Naive thymus-derived CD8-positive, alpha-beta T cell (primary cell): ENCODE measurements around the gene LAMC2. TPM values are rescaled to one million over a fixed set of nuclear protein-coding genes. Genes with fewer than 3 reads are reported as not detected.
"Not testable (repeated sequence)": the region's sequence is repeated elsewhere in the genome, so short reads cannot be mapped to it uniquely, and the experiment has no call there.

Experiments used
- ATAC-seq, 2 donors: fragments of 150-1000 bp; cut with Tn5 transposase in 1 of 2; sonication (Bioruptor Pico), chemical (Tn5 transposase) in 1 of 2; 1 replicate in 1 of 2; 2 replicates in 1 of 2; pipeline ENCODE4 v1.10.0; 2021; ENCODE audit warnings: mild to moderate bottlenecking in 2 of 2, moderate library complexity in 2 of 2
- POLR2A ChIA-PET: fragments of 350-600 bp; sonication (Branson Sonifier 250); formaldehyde crosslinking; loops from one replicate; lab custom pipeline; 2021; ENCODE audit warnings: antibody characterized with exemption; lab: Charles Lee
- DNase-seq, 10 donors: peaks; one replicate each; pipeline versions ENCODE4 v3.0.0 to v3.0.0-alpha.2; 2020 to 2022
- H3K27ac Mint-ChIP-seq, 10 donors: one replicate each; pipeline ENCODE4 v1.8.0; 2020 to 2022; ENCODE audit warnings: mild to moderate bottlenecking in 10 of 10, mixed read lengths in 10 of 10, moderate library complexity in 4 of 10, inconsistent platforms in 1 of 10
- H3K27me3 Mint-ChIP-seq, 5 donors: one replicate each; pipeline ENCODE4 v1.8.0; 2021 to 2022; ENCODE audit warnings: mixed read lengths in 5 of 5
- H3K36me3 Mint-ChIP-seq, 3 donors: one replicate each; pipeline ENCODE4 v1.8.0; 2020 to 2022; ENCODE audit warnings: mixed read lengths in 3 of 3, mild to moderate bottlenecking in 2 of 3, inconsistent platforms in 1 of 3
- H3K4me1 Mint-ChIP-seq, 4 donors: one replicate each; pipeline ENCODE4 v1.8.0; 2021 to 2022; ENCODE audit warnings: mixed read lengths in 4 of 4
- H3K4me3 Mint-ChIP-seq, 10 donors: one replicate each; pipeline ENCODE4 v1.8.0; 2020 to 2022; ENCODE audit warnings: mild to moderate bottlenecking in 10 of 10, mixed read lengths in 10 of 10, moderate library complexity in 6 of 10, inconsistent platforms in 1 of 10
- H3K9me3 Mint-ChIP-seq, 9 donors: one replicate each; pipeline ENCODE4 v1.8.0; 2020 to 2022; ENCODE audit warnings: mixed read lengths in 9 of 9, mild to moderate bottlenecking in 3 of 9, inconsistent platforms in 1 of 9, moderate library complexity in 1 of 9
- polyA plus RNA-seq, 3 donors: library from polyadenylated mRNA; unstranded; fragments of 300-500 nt; fragmentation: Illumina TruSeq; gene quantifications; one replicate each; pipeline ENCODE4 v1.2.3, GENCODE V29; 2021
- total RNA-seq, 8 experiments: library from RNA in 2 of 8; stranded (reverse) in 2 of 8; gene quantifications; one replicate each; pipeline ENCODE4 v1.2.3 and lab custom pipeline; 2021 to 2026

LAMC2 gene
- total and polyA plus RNA-seq, 5 experiments from 2014 or later = not detected

DNA sequence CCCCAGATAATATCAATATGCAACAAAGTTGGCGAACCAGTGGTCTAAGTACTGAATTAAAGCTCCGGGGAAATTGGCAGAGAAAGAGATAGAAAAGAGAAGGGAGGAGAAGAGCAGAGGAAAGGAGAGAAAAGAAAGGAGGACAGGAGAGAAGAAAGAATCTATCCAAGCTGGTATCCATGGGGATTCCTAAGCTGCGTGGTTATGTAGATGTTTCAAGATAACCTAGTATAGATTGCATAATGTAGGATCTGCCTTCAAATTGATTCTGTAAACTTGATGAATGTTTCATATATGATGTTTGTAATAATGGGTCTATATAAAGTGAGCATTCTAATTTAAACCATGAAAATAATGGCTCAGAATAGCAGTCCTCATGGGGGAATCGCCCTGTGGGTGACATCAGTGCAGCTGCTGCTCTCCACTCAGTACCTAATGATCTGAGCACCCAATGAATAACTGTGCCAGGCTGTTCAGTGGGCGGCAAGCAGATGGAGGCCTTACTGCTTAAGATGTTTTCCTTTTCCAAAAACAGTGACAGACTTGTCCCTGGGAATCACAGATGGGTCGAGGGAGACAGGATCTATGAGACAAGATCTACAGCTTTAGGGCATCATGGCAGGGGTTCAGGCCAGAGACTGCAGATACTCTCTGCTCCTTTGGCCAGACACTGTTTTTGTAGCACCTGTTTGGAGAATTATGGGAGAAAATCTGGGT is 78.0 kb downstream of the LAMC2 start:
- ATAC-seq (no peak), DNase-seq (no peak)
- no peaks in the 10 kb centered on the region for H3K9me3 Mint-ChIP-seq
- POLR2A ChIA-PET = no interaction called here
- no peaks in the 10 kb centered on the region for H3K4me1 Mint-ChIP-seq
- H3K36me3 Mint-ChIP-seq = no peaks in the 10 kb centered on the region
- no peak overlapping the region for H3K4me3 Mint-ChIP-seq
- peaks cover 11 to 27% (median 15%) of the 10 kb centered on the region in 5 donors for H3K27me3 Mint-ChIP-seq
- no peak overlapping the region for H3K27ac Mint-ChIP-seq

DNA sequence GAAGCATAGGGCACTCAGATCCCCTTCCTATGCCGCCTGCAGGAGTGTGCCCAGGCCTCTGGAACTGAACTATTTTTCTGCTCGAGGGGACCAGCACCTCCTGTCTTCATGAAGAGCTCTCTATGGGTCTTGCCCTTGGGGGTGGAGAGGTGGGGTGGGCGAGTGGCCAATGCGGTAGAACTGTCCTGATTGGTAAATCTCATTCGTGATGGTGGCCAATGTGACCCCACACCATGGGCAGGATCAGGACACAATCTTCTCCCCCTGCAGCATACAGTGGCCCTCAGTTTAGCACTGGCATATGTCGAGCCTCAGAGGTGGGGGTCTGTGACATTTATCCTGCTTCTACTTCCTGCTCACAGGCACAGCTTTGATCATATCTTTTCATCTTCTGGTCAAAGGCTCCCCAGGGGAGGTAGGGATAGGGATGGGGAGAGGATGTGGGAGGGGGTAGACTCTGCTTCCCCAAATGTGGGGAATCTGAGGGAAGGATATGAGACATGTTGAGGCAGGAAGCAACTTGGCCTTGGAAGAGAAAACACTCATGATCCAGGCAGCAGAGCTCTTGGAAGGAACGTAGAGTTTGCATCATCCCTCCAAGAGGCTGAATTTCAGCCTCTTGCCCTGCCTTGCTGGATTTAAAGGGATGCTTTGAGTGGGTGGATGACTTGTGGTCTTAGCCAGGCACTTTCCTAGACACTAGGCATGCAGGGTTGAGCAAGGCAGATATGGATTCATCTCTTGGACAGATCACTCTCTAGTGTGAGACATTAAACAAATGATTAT is 81.8 kb downstream of the LAMC2 start:
- POLR2A ChIA-PET = no interaction called here
- ATAC-seq = no peak
- H3K27me3 Mint-ChIP-seq = peaks cover 2 to 11% (median 8%) of the 10 kb centered on the region in 5 donors

DNA sequence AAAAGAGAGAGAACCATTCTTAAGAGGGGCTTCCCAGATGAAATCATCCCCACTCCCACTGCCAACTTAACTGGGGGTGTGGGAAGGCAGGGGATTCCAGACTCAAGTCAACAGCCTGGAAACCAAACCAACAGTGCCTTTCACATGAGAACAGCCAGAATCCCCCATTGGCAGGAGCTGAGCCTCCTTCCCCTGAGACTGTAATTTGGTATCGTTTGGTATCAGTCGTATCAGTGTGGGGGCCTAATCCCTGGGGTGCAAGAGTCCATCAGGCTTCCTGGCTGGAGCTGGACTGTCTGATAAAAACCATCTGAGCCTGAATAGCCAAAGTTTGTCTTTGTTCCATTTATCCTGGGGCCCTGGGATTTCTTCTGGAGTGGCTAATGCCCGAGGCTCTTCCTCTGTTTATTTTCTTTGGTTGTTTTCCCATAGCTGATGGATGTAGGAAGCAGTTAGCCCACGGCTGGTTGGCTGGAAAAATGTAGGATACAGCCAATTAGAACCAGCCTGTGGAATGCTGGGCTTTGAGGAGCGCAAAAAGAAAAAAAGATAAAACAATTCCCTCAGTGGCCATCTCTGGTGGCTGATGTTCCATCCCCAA is 84.6 kb downstream of the LAMC2 start:
- ATAC-seq (no peak), DNase-seq (no peak)
- H3K36me3 Mint-ChIP-seq = no peaks in the 10 kb centered on the region
- no peak overlapping the region for H3K4me3 Mint-ChIP-seq
- peak overlapping the region in 1 of 10 donors; percentile 23 for H3K27ac Mint-ChIP-seq
- POLR2A ChIA-PET = no interaction called here
- peaks cover 2 to 8% (median 4%) of the 10 kb centered on the region in 5 donors for H3K27me3 Mint-ChIP-seq
- H3K9me3 Mint-ChIP-seq = no peaks in the 10 kb centered on the region
- H3K4me1 Mint-ChIP-seq = no peaks in the 10 kb centered on the region

More for the DNA sequence above, 81.8 kb downstream of the LAMC2 start:
- no peak overlapping the region for H3K27ac Mint-ChIP-seq
- no peaks in the 10 kb centered on the region for H3K9me3 Mint-ChIP-seq
- H3K4me3 Mint-ChIP-seq = no peak overlapping the region
- no peak for DNase-seq
- H3K36me3 Mint-ChIP-seq = no peaks in the 10 kb centered on the region
- H3K4me1 Mint-ChIP-seq = no peaks in the 10 kb centered on the region

DNA sequence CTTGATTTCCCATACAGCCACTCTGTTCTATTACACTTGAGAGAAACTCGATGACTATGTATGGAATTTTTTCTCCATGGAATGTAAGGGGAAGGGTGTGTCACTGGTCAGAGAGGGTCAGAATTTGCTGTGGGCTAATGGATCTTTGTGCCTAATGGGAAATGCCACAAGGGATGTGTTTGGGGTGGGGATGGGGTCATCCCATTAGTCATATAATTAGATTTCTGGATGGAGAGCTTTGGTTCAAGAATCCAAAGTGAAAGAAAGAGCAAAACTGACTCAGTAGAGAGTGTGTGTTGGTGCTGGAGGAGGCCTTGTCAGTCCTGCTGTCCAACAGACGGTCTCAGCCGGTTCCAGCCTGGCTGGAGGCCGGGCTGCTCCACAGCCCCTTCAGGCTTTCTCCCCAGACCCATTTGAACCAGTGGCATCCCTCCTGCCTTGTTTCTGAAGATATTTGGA is 86.4 kb downstream of the LAMC2 start:
- Mint-ChIP-seq H3K36me3 (no peaks in the 10 kb centered on the region), H3K9me3 (no peaks in the 10 kb centered on the region), H3K27me3 (peaks cover 0 to 3% (median 0%) of the 10 kb centered on the region in 5 donors), H3K4me1 (no peaks in the 10 kb centered on the region), H3K4me3 (no peak overlapping the region), H3K27ac (no peak overlapping the region)
- POLR2A ChIA-PET = no interaction called here
- ATAC-seq = no peak
- DNase-seq = no peak

DNA sequence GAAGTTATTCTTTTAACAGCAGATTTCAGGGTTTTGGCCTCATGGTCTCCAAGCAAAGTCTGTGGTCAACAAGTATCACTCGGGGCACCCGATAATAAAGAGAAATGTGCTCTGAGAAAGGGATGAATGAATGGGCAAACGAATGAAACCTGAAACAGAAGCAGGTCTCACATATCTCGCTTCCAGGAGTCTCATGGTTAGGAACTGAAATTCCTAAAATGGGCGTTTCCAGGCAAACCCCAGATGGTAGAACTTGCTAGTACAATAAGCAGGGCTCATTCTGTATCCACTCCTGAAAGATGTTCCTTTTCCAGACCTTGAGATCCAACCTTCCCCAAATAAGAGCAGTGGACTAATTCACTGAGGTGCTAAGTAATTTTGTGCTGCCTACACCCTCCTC is 87.2 kb downstream of the LAMC2 start:
- Mint-ChIP-seq H3K36me3 (no peaks in the 10 kb centered on the region), H3K27ac (no peak overlapping the region), H3K4me3 (no peak overlapping the region), H3K4me1 (no peaks in the 10 kb centered on the region), H3K27me3 (no peaks in the 10 kb centered on the region), H3K9me3 (no peaks in the 10 kb centered on the region)
- ATAC-seq = no peak
- DNase-seq = no peak
- POLR2A ChIA-PET = no interaction called here

GRCh38 chr1:183273984-183274383 is 87.9 kb downstream of the LAMC2 start:
- H3K4me1 Mint-ChIP-seq, H3K36me3 Mint-ChIP-seq, ATAC-seq, DNase-seq, H3K9me3 Mint-ChIP-seq, H3K4me3 Mint-ChIP-seq, H3K27ac Mint-ChIP-seq, POLR2A ChIA-PET, H3K27me3 Mint-ChIP-seq: not testable (repeated sequence)

GRCh38 chr1:183274836-183275235 is 88.8 kb downstream of the LAMC2 start:
- H3K36me3 Mint-ChIP-seq = no peaks in the 10 kb centered on the region
- H3K4me1 Mint-ChIP-seq = peaks cover 0 to 2% (median 0%) of the 10 kb centered on the region in 4 donors
- no peaks in the 10 kb centered on the region for H3K27me3 Mint-ChIP-seq
- no peaks in the 10 kb centered on the region for H3K9me3 Mint-ChIP-seq
- POLR2A ChIA-PET = no interaction called here
- H3K4me3 Mint-ChIP-seq = no peak overlapping the region
- no peak overlapping the region for H3K27ac Mint-ChIP-seq
- DNase-seq (no peak), ATAC-seq (no peak)

DNA sequence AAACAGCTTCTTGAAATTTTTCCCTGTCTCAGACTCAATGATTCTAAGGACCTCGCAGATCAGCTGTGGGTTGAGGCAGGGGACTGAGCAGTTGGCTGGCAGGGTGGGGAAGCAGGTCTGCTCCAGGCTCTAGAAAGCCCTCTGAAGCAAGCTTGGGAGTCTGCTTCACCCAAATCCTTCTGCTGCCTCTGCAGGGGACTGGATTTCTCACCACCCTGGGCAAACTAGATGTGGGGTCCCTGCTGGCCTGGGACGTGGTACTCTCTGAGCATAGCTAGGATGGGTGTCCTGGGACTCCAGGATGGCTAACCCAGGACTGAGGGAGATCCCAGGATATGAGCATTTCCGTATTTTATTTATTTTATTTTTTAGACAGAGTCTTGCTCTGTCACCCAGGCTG is 89.3 kb downstream of the LAMC2 start:
- no peak overlapping the region for H3K4me3 Mint-ChIP-seq
- no peak for DNase-seq
- H3K4me1 Mint-ChIP-seq = peaks cover 0 to 2% (median 0%) of the 10 kb centered on the region in 4 donors
- H3K9me3 Mint-ChIP-seq = no peaks in the 10 kb centered on the region
- ATAC-seq = no peak
- no peaks in the 10 kb centered on the region for H3K36me3 Mint-ChIP-seq
- H3K27ac Mint-ChIP-seq = no peak overlapping the region
- POLR2A ChIA-PET = no interaction called here
- no peaks in the 10 kb centered on the region for H3K27me3 Mint-ChIP-seq

DNA sequence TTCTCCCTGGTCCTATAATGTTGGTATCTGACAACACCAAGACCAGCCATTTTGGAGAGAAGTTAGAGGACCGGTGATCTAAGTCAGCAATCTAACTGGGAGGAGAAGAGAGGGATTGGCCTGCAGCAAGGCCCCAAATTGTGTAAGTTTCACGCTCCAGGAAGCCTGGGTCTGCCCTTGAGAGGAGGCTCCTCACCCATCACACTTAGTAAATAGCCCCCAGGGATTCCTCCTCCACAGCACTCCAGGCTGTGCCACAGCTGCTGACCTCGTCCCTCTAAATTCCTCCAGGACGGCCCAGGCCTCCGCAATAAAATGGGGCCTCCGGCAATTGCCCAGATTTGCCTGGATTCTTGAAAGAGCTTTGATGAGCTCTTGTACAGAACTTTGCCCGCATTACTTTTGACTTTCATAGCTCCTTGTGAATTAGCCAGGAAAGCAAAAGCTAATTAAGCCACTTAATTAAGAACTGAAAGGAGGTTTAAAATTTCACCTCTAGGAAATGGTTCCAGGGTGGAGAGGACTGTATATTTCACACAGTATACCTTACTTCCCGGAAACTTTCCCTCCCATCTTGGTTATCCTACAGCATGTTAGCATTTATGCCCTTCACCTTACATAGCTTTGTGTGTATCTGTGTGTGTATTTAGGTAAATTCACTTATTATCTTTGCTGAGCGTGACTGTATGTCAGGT is 90.5 kb downstream of the LAMC2 start:
- Mint-ChIP-seq H3K4me3 (no peak overlapping the region), H3K36me3 (no peaks in the 10 kb centered on the region), H3K27ac (no peak overlapping the region), H3K9me3 (no peaks in the 10 kb centered on the region), H3K27me3 (peaks cover 0 to 5% (median under 1%) of the 10 kb centered on the region in 5 donors), H3K4me1 (peaks cover 0 to 2% (median 0%) of the 10 kb centered on the region in 4 donors)
- ATAC-seq (no peak), DNase-seq (no peak)
- POLR2A ChIA-PET = no interaction called here

DNA sequence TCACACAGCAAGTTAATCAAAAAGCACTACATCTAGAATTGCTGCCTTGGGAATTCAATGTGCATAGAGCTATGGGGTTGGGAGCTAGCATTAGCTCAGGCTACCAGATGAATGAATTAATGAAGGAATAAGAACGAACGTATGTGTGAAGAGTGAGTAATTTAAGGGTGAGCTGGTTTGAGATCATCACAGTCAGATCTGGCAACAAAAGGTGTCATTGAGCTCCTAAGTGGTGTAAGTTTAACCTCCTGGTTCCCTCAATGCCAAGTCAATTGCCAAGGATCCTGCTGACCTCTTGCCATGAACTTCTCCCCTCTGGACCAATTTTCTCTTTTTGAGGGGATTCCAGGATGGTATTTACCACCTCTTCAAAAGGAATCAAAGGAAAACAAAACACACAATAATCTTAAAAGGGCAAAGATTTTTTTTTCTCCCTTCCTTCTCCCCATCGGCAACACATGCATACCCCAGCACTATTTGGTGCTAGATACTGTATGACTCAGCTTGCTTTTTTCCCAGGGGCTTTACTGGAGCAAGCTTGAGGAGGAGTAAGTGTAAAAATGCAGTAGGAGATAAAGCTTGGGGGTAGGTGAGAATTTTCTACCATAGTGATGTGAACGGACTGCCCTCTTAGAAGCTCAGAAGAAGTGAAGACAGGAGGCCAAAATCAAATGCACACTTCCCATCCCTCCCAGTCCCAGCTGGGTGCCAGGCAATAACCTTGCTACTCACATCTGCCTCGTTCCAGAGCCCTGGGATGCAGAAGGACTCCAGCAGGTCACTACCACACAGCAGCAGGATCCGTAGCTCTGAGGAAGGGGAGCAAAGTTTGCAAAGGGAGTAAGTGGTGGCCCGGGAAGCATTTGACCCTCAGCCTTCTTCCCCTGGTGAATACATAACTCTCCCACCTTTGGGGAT is 92.0 kb downstream of the LAMC2 start:
- H3K4me1 Mint-ChIP-seq = peaks cover 0 to 2% (median under 1%) of the 10 kb centered on the region in 4 donors
- POLR2A ChIA-PET = no interaction called here
- H3K27ac Mint-ChIP-seq = no peak overlapping the region
- H3K27me3 Mint-ChIP-seq = peaks cover 0 to 13% (median 3%) of the 10 kb centered on the region in 5 donors
- no peak for DNase-seq
- ATAC-seq = no peak
- H3K36me3 Mint-ChIP-seq = no peaks in the 10 kb centered on the region
- no peaks in the 10 kb centered on the region for H3K9me3 Mint-ChIP-seq
- H3K4me3 Mint-ChIP-seq = no peak overlapping the region

DNA sequence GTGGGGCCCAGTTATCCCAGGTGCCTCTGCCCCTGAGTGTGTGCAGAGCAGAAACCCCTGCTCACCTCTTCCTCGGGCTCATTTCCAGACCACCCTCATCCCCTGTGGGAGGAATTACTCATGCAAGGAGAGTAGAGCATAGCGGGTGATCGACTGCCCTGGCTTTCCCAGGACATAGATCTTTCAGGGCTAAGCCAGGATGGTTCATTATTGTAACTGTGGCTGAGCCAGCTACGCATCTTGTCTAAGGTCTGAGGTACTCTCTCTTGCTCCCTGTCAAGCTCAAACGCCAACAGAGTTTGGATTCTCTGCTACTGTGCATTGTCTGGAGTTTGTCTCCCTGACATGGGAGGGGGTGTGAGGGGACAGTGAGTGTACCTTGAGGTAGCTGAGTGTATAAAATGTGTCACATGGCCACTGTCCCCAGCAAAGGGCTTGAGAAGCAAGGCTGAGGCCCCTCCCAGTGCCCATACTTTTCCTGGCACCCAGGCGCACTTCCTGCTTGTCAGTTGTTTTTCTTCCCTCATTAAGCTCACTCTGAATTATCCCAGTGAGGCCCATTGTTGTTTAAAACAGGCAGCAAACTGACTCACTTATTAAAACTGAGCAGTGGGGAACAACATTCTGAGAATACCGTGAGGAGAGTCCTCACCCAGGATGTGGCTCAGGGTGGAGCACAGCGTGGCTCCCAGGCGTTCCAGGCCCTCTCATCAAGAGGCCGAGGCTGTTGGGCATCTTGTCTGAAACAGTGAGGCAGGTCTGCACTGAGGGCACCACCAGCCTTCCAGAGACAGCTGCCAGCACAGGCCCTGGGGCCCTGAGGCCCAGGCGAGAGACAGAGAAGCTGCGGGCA is 92.9 kb downstream of the LAMC2 start:
- Mint-ChIP-seq H3K36me3 (no peaks in the 10 kb centered on the region), H3K4me3 (no peak overlapping the region), H3K27ac (no peak overlapping the region), H3K4me1 (peaks cover 0 to 2% (median under 1%) of the 10 kb centered on the region in 4 donors), H3K9me3 (no peaks in the 10 kb centered on the region), H3K27me3 (peaks cover 0 to 14% (median 6%) of the 10 kb centered on the region in 5 donors)
- POLR2A ChIA-PET = no interaction called here
- no peak for ATAC-seq
- no peak for DNase-seq
